IPS-18c (cell line): ENCODE results near the gene DPM3.
"Not testable (repeated sequence)": the region's sequence is repeated elsewhere in the genome, so short reads cannot be mapped to it uniquely, and the experiment has no call there.

Source experiments
- H3K4me3 ChIP-seq: 2 replicates; pipeline ENCODE4 v1.7.0; 2013; ENCODE audit warnings: low read depth, mild to moderate bottlenecking, low read length, moderate library complexity; ENCODE audit not compliant: insufficient read depth
- H3K9me3 ChIP-seq: one replicate; pipeline ENCODE4 v1.6.1; 2013; ENCODE audit warnings: mild to moderate bottlenecking, low read length, moderate library complexity; ENCODE audit not compliant: control insufficient read depth, insufficient read depth

DPM3 gene, protein sequence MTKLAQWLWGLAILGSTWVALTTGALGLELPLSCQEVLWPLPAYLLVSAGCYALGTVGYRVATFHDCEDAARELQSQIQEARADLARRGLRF

DNA sequence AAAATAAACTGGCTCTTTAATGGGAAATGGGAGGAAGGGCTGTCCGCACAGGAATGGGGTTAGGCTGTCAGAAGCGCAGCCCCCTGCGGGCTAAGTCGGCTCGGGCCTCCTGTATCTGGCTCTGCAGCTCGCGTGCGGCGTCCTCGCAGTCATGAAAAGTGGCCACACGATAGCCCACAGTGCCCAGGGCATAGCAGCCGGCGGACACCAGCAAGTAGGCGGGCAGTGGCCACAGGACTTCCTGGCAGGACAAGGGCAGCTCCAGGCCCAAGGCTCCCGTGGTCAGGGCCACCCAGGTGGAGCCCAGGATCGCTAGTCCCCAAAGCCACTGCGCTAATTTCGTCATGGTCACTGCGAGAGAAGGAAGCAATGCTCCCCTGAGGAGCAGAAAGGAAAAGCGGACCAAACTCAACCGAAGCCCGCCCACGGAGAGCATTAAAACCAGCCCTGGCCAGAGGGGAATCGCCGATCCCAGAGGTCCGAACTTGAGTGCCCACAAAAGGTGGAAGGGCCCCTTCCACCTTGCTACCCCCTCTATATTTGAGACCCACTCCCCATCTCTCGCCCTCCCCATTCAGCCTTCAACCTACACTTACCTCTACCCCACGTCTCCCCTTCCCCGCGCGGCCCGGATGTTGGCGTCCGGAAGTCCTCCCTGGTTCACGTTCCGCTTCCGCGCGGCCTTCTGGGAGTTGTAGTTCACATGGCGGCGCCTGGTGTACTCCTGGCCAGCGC, at the start of gene DPM3:
TSS of gene DPM3 (minus strand) at position 637 of the 735 bp plus-strand sequence. CDS start at position 346, 291 bp downstream.
- Histone ChIP-seq H3K9me3 (no peaks in the 10 kb centered on the region), H3K4me3 (peak within 1 kb of the TSS; percentile 98)

- not testable (repeated sequence) for H3K9me3 ChIP-seq, H3K4me3 ChIP-seq
Measured at GRCh38 chr1:155189926-155190325, 49.6 kb upstream of the DPM3 start.

DNA sequence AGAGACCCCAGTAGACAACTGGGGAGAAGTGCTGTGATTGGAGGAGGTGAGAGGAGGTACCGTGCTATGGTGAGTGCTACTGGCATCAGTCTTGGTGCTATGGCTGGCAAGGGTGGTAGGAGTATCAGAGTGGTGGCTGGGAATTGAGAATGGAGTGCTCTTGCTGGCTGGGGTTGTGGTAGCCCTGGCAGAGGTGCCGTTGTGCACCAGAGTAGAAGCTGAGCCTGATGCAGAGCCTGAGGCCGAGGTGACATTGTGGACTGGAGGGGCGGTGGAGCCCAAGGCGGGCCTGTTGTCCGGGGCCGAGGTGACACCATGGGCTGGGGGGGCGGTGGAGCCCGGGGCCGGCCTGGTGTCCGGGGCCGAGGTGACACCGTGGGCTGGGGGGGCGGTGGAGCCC, 47.9 kb upstream of the DPM3 start:
- Histone ChIP-seq H3K4me3 (no peak overlapping the region), H3K9me3 (no peaks in the 10 kb centered on the region)

DNA sequence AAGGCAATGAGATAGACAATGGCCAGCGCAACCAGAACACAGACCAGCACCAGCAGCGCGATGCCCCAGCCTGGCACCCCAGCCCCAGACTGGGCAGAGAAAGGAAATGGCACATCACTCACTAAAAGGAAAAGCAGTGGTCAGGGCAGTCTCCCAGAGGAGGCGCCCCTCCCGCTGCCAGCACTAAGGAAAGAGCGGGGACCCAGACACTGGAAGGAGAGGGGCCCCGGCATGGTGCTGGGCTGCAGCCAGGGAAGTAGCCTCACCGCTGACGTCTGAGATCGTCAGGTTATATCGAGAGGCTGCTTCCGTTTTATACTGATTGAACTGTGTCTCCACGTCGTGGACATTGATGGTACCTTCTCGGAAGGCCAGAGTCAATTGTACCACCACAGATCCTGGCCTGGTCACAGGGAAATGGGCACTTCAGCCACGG, 47.1 kb upstream of the DPM3 start:
- Histone ChIP-seq H3K4me3 (no peak overlapping the region), H3K9me3 (no peaks in the 10 kb centered on the region)

GRCh38 chr1:155186794-155187455, 46.6 kb upstream of the DPM3 start:
- Histone ChIP-seq H3K9me3 (no peaks in the 10 kb centered on the region), H3K4me3 (no peak overlapping the region)

DNA sequence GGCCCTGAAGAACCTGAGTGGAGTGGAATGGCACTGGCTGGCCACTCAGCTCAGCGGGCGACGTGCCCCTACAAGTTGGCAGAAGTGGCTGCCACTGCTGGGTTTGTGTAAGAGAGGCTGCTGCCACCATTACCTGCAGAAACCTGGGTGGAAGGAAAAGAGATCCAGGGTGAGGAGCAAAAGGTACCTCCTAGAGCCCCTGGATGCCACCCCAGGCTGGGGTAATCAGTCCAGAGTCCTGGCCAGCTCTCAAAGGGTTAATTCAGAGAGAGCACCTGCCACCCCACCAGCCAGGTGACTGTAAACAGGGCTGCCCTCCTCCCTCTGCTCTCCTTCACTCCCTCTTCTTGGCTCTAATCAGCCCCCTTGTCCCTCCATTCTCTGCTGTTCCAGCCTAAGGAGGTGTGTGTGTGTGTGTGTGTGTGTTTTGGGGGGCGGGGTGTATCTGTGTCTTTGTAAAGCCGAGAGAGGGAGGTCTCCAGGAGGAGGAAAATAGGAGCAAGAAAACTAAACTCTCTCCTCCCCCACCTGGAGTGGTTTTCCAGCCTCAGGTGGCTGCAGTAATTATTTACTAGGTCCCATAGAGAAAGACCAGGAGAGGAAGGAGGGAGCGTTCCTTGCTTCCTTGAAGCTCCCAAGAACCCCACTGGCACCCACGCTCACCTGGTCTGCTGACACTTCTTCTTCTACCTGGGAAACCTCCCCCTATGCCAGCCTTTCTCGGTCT, 45.9 kb upstream of the DPM3 start:
- no peaks in the 10 kb centered on the region for H3K9me3 ChIP-seq
- no peak overlapping the region for H3K4me3 ChIP-seq

GRCh38 chr1:155185783-155186066, 45.4 kb upstream of the DPM3 start:
- H3K9me3 ChIP-seq = no peaks in the 10 kb centered on the region
- H3K4me3 ChIP-seq = no peak overlapping the region

DNA sequence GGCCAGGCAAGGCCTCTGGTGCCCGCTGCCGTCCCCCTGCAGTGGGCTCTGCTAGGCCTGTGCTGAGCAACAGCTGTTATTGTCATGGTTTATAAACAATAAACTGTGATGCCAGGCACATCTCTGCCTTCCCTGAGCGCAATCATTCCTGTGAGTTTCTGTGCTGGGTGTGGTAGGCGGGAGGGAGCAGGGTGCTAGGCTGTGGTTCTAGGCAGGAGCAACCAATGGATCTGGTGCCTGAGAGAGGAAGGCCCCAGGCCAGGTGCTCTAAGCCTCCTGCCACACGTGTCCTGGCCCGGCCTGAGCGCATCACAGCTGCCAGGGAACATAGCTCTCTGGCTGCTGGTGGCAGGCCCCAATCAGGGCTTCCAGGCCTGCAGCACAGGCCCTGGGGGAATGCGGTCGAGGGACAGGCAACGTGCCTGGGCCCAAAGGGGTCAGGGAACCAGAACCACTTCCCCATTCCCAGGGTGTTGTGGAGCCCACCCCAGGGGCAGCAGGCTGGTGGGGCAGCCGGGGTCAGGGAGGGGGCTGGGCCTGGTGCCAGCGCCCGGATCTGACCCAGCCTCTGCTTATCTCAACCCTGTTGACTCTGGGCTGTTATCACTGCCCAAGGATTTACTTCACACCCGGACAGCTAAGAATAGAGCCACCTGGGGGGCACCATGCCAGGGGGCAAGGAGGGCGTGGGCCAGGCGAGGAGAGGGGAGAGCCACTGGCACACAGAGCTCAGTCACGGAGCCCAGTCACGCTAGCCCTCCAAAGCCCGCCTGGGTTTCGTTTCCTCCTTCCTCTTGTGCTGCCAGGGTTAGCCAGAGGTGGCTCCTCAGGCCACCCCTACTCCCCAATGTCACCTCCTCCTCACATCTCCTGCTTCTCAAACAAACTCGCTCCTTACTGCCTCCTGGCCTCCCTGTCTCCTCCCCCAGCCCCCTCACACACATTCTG, 44.8 kb upstream of the DPM3 start:
- no peaks in the 10 kb centered on the region for H3K9me3 ChIP-seq
- no peak overlapping the region for H3K4me3 ChIP-seq

DNA sequence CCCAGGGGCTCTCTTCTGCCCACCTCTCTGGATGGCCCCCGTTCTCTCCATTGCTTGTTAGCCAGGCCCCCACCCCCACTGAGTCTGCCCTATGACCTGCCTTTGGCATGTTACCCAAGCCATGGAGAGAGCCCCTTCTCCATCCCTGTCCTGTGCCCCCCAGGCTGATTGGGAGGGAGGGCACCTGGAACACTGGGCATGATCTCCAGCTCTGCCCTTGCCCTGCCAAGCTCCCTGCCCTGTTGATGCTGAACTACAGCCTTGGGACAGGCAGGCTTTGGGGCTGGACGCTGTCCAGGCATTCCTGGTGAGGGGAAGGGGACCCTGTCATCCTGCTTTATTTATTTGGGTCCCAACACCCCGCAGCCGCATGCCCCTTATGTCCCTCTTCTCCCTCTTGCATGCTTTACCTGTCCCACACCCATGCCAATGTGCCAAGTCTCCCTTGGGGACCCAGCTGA, 44.0 kb upstream of the DPM3 start:
- H3K4me3 ChIP-seq = no peak overlapping the region

DNA sequence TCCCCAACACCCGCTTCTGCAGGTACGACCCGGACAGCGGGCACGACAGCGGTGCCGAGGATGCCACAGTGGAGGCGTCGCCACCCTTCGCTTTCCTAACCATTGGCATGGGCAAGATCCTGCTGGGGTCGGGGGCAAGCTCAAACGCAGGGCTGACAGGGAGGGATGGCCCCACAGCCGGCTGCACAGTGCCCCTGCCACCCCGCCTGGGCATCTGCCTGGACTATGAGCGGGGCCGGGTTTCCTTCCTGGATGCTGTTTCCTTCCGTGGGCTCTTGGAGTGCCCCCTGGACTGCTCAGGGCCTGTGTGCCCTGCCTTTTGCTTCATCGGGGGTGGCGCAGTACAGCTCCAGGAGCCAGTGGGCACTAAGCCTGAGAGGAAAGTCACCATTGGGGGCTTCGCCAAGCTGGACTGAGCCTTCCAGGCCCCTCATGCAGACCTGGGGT, 43.5 kb upstream of the DPM3 start:
- Histone ChIP-seq H3K9me3 (no peaks in the 10 kb centered on the region), H3K4me3 (no peak overlapping the region)

More for the DNA sequence above, 44.0 kb upstream of the DPM3 start:
- no peaks in the 10 kb centered on the region for H3K9me3 ChIP-seq

DNA sequence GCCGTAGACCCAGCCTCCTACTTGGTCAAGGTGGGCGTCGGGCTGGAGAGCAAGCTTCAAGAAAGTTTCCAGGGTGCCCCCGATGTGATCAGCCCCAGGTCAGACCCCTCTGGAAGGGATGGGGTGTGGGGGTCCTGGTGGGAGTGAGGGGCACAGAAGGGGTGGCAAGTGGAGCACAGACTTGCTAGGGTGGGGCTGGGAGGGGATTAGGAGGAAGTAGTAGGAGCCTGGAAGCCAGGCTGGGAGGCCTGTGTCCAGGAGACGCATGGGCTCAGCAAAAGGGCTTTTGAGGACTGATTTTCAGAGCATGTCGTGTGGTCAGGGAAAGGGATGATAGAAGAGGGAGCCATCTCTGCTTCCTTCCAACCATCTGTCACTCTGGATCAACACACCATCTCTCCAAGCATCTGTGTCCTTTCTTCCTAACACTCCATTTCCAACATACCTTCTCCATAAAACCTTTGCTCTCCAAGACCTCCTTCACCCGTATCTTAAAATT, 41.8 kb upstream of the DPM3 start:
- Histone ChIP-seq H3K9me3 (no peaks in the 10 kb centered on the region), H3K4me3 (no peak overlapping the region)

GRCh38 chr1:155181371-155182051, 41.2 kb upstream of the DPM3 start:
- no peaks in the 10 kb centered on the region for H3K9me3 ChIP-seq
- H3K4me3 ChIP-seq = no peak overlapping the region

DNA sequence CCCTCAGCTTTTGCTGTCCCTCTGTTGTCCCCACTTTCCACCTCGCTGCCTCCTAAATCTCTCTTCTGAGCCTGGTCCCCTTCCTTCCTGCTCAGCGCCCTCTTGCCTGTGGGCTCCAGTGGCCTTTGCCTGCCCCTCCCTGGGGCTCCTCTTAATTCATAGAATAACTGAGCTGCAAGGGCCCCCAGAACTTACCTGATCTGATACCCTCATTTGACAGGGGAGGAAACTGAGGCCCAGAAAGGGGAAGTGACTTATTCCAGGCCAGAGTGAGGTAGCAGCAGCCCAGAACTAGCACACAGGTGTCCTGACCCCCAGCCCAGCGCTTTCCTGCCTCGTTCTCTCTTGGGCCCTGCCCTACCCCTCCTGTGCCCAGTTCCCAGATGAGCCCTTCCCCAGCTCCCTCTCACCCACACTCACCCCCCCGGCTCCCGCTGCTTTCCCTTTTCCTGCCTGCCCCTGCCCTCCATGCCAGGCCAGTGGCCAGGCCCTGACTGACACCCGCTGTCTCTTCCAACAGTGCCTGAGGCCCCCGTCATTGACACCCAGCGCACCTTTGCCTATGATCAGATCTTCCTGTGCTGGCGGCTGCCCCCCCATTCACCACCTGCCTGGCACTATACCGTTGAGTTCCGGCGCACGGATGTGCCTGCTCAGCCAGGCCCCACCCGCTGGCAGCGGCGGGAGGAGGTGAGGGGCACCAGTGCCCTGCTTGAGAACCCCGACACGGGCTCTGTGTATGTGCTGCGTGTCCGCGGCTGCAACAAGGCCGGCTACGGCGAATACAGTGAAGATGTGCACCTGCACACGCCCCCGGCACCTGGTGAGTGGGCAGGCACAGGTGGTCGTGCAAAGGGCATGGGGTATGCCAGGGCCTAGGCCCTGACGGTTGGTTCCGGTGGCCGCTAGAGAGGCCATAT, 39.0 kb upstream of the DPM3 start:
- H3K4me3 ChIP-seq = no peak overlapping the region
- H3K9me3 ChIP-seq = no peaks in the 10 kb centered on the region

- H3K9me3 ChIP-seq = no peaks in the 10 kb centered on the region
- H3K4me3 ChIP-seq = no peak overlapping the region
Measured at GRCh38 chr1:155178441-155179111, 38.2 kb upstream of the DPM3 start.

- Histone ChIP-seq H3K9me3 (no peaks in the 10 kb centered on the region), H3K4me3 (no peak overlapping the region)
Measured at GRCh38 chr1:155177918-155178281, 37.6 kb upstream of the DPM3 start.
